Measurements from ENCODE around the gene DCC.
"Not testable (repeated sequence)": the region's sequence is repeated elsewhere in the genome, so short reads cannot be mapped to it uniquely, and the experiment has no call there.

Gene DCC

DNA sequence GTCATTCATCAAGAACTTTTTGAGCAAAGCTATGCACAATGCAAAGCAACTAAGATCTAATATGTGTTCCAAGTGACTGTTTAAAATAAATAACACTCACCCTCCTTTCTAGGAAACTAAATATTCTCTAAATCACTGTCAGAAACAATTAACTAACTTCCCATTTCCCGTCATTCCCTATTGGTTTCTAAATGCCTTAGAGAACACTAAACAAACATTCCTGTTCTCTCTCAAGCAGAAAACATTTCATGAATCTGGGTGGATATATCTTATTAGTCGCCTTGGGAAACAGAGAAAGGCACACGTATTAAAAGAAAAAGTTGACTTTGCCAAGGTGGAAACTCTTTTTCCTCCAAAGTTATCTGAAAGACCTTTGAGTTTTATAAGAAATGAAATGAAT lies 1149.3 kb downstream of the DCC start:
- H3K4me3 ChIP-seq (ENCODE audit: low read depth, low read length) = no peak overlapping the region
- ChIA-PET POLR2A (no interaction called here), CTCF (no interaction called here)
- TF ChIP-seq, protein P1, sequence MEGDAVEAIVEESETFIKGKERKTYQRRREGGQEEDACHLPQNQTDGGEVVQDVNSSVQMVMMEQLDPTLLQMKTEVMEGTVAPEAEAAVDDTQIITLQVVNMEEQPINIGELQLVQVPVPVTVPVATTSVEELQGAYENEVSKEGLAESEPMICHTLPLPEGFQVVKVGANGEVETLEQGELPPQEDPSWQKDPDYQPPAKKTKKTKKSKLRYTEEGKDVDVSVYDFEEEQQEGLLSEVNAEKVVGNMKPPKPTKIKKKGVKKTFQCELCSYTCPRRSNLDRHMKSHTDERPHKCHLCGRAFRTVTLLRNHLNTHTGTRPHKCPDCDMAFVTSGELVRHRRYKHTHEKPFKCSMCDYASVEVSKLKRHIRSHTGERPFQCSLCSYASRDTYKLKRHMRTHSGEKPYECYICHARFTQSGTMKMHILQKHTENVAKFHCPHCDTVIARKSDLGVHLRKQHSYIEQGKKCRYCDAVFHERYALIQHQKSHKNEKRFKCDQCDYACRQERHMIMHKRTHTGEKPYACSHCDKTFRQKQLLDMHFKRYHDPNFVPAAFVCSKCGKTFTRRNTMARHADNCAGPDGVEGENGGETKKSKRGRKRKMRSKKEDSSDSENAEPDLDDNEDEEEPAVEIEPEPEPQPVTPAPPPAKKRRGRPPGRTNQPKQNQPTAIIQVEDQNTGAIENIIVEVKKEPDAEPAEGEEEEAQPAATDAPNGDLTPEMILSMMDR (IDR thresholded peaks at IDR 0.05; ENCODE audit: insufficient read depth, low read length, missing control alignments) = no peak
- DNase-seq (ENCODE audit: low read depth, low spot score) = no peak

DNA sequence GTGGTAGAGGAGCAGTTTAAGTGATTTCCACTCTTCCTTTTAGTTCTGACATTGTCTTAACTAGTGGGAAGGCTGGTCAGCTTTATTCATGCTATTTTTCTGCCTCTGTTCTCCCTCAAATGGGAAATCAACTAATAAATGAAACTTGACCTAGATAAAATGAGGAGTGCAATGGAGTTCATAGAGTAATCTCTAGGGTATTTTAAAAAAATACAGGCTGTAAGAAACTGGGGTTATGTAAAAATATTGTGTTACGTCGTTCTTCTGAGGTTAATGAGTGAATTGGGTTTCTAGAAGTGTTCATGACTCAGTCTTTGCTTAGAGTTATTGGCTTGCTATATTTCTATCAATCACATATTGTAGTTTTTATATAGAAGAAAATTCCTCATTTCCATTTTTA lies 1150.0 kb downstream of the DCC start:
- TF ChIP-seq, protein P1 (IDR thresholded peaks at IDR 0.05; ENCODE audit: insufficient read depth, low read length, missing control alignments) = no peak
- ChIA-PET POLR2A (no interaction called here), CTCF (no interaction called here)
- H3K4me3 ChIP-seq (ENCODE audit: low read depth, low read length) = no peak overlapping the region
- DNase-seq (ENCODE audit: low read depth, low spot score) = no peak

DNA sequence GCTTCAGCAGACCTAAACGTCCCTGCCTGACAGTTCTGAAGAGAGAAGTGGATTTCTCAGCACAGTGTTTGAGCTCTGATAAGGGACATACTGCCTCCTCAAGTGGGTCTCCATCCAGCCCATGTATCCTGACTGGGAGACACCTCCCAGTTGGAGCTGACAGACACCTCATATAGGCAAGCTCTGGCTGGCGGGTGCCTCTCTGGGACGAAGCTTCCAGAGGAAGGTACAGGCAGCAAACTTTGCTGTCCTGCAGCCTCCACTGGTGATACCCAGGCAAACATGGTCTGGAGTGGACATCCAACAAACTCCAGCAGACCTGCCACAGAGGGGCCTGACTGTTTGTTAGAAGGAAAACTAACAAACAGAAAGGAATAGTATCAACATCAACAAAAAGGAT lies 1156.0 kb downstream of the DCC start:
- TF ChIP-seq, protein P1 (IDR thresholded peaks at IDR 0.05; ENCODE audit: insufficient read depth, low read length, missing control alignments) = no peak
- DNase-seq (ENCODE audit: low read depth, low spot score) = no peak
- no peak overlapping the region for H3K4me3 ChIP-seq (ENCODE audit: low read depth, low read length)
- ChIA-PET CTCF (no interaction called here), POLR2A (no interaction called here)

DNA sequence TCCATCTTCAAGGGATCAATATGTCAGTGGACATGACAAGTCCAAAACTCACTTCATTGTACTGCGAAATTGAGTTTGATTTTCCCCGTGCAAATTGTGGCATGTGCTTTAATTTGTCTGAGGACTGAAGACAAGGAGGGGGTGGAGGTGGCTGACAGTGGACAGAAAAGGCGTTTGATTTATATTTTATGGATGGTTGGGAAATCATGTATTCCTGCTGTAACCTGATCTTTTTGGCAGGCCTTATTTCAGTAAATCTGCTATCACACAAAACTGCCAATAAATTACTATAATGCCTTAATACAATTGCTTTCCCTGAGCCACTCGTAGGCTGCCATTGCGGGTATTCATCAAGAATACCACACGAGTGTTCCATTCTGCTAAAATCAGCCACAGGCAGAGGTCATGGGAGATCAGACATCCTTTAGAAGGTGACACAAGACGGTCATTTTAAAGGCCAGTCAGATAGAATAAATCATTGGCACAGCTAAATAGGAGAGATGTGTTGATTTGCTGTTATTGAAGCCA lies 1164.0 kb downstream of the DCC start:
- no peak for DNase-seq (ENCODE audit: low read depth, low spot score)
- no peak overlapping the region for H3K4me3 ChIP-seq (ENCODE audit: low read depth, low read length)
- CTCF ChIA-PET = no interaction called here
- POLR2A ChIA-PET = no interaction called here
- TF ChIP-seq, protein P1 (IDR thresholded peaks at IDR 0.05; ENCODE audit: insufficient read depth, low read length, missing control alignments) = no peak

DNA sequence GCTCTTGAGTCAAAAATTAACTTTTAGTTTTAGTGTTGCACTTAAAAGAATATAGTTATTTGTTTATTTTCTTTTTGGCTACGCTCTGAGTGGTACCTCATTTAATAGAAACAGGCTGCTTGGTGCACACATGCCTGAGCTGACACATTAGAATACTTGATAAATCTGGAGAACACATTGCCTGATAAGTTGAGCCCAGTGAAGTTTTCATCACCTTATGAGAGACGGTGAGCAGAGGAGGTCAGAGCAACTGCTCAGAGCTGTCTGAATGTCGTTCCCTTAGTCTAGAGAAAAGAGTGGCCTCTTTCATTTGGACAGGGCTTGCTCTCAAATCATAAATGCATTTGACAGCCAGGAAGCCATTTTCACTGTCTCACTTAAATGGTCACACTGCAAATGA lies 1168.5 kb downstream of the DCC start:
- no peak overlapping the region for H3K4me3 ChIP-seq (ENCODE audit: low read depth, low read length)
- ChIA-PET CTCF (no interaction called here), POLR2A (no interaction called here)
- DNase-seq (ENCODE audit: low read depth, low spot score) = no peak
- TF ChIP-seq, protein P1 (IDR thresholded peaks at IDR 0.05; ENCODE audit: insufficient read depth, low read length, missing control alignments) = no peak

DNA sequence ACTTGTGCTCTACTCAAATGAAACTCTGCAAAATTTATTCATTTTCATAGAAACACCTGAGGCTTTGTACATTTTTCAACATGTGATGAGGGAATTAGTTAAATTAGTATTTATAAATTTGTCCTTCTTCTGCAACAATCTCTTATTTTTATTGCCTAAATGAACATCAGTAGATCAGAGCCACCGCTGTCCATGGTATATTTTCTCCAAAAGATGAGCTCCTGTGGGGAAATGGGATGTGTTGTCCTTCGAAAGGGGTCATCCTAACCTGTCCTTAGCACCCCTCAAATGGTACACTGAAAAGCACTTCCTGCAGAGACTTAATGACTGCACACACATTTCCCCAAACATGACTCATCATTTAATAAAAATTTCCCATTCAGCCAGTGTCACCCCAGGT lies 1169.9 kb downstream of the DCC start:
- POLR2A ChIA-PET = no interaction called here
- no peak for DNase-seq (ENCODE audit: low read depth, low spot score)
- CTCF ChIA-PET = no interaction called here

DNA sequence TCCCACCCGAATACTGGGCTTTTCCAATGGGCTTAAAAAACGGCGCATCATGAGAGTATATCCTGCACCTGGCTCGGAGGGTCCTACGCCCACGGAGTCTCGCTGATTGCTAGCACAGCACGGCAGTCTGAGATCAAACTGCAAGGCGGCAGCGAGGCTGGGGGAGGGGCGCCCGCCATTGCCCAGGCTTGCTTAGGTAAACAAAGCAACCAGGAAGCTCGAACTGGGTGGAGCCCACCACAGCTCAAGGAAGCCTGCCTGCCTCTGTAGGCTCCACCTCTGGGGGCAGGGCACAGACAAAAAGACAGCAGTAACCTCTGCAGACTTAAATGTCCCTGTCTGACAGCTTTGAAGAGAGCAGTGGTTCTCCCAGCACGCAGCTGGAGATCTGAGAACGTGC lies 1171.7 kb downstream of the DCC start:
- H3K4me3 ChIP-seq (ENCODE audit: low read depth, low read length); DNase-seq (ENCODE audit: low read depth, low spot score); CTCF ChIA-PET; POLR2A ChIA-PET: not testable (repeated sequence)

More for the DNA sequence above, 1169.9 kb downstream of the DCC start:
- H3K4me3 ChIP-seq (ENCODE audit: low read depth, low read length) = no peak overlapping the region
- TF ChIP-seq, protein P1 (IDR thresholded peaks at IDR 0.05; ENCODE audit: insufficient read depth, low read length, missing control alignments) = no peak
